ENCODE measurements around the gene INHBB. TPM values are rescaled to one million over a fixed set of nuclear protein-coding genes. Genes with fewer than 3 reads are reported as not detected.

INHBB gene
- total RNA-seq, 2 donors from 2014 or later: not detected

GRCh38 chr2:120336749-120337148, 9.2 kb upstream of the INHBB start:
- Mint-ChIP-seq H3K36me3 (no peaks in the 10 kb centered on the region), H3K27ac (no peak overlapping the region), H3K4me3 (no peak overlapping the region), H3K27me3 (peaks cover 35 to 59% of the 10 kb centered on the region in 2 donors), H3K4me1 (ENCODE audit: low read depth in 2 of 2) (no peaks in the 10 kb centered on the region), H3K9me3 (no peaks in the 10 kb centered on the region)
- DNase-seq (ENCODE audit: low spot score): no peak
- ATAC-seq: no peak

GRCh38 chr2:120338015-120338414, 7.9 kb upstream of the INHBB start:
- no peak for DNase-seq (ENCODE audit: low spot score)
- ATAC-seq: no peak
- H3K36me3 Mint-ChIP-seq: no peaks in the 10 kb centered on the region
- no peak overlapping the region for H3K4me3 Mint-ChIP-seq
- H3K9me3 Mint-ChIP-seq: no peaks in the 10 kb centered on the region
- no peak overlapping the region for H3K27ac Mint-ChIP-seq
- peaks cover 42 to 62% of the 10 kb centered on the region in 2 donors for H3K27me3 Mint-ChIP-seq
- H3K4me1 Mint-ChIP-seq (ENCODE audit: low read depth in 2 of 2): peaks cover 0 to 5% of the 10 kb centered on the region in 2 donors

- H3K4me1 Mint-ChIP-seq (ENCODE audit: low read depth in 2 of 2): peaks cover 4 to 12% of the 10 kb centered on the region in 2 donors
- H3K4me3 Mint-ChIP-seq: no peak overlapping the region
- H3K27ac Mint-ChIP-seq: no peak overlapping the region
- ATAC-seq (no peak), DNase-seq (ENCODE audit: low spot score) (no peak)
- no peaks in the 10 kb centered on the region for H3K36me3 Mint-ChIP-seq
- H3K27me3 Mint-ChIP-seq: peaks cover 31 to 33% of the 10 kb centered on the region in 2 donors
- no peaks in the 10 kb centered on the region for H3K9me3 Mint-ChIP-seq
Measured at GRCh38 chr2:120341977-120342376, 4.0 kb upstream of the INHBB start.

- H3K4me1 Mint-ChIP-seq (ENCODE audit: low read depth in 2 of 2): peaks cover 6 to 14% of the 10 kb centered on the region in 2 donors
- DNase-seq (ENCODE audit: low spot score) (no peak), ATAC-seq (no peak)
- H3K27me3 Mint-ChIP-seq: peaks cover 32 to 33% of the 10 kb centered on the region in 2 donors
- no peaks in the 10 kb centered on the region for H3K36me3 Mint-ChIP-seq
- no peak overlapping the region for H3K27ac Mint-ChIP-seq
- H3K4me3 Mint-ChIP-seq: no peak overlapping the region
- no peaks in the 10 kb centered on the region for H3K9me3 Mint-ChIP-seq
Measured at GRCh38 chr2:120342446-120342845, 3.5 kb upstream of the INHBB start.

- H3K27ac Mint-ChIP-seq: no peak overlapping the region
- DNase-seq (ENCODE audit: low spot score) (no peak), ATAC-seq (no peak)
- peaks cover 6 to 14% of the 10 kb centered on the region in 2 donors for H3K4me1 Mint-ChIP-seq (ENCODE audit: low read depth in 2 of 2)
- H3K36me3 Mint-ChIP-seq: no peaks in the 10 kb centered on the region
- H3K4me3 Mint-ChIP-seq: peak overlapping the region; percentile 70
- no peaks in the 10 kb centered on the region for H3K9me3 Mint-ChIP-seq
- H3K27me3 Mint-ChIP-seq: peaks cover 33 to 34% of the 10 kb centered on the region in 2 donors
Measured at GRCh38 chr2:120343100-120343432, 2.9 kb upstream of the INHBB start.

GRCh38 chr2:120343433-120344105, 2.4 kb upstream of the INHBB start:
- Mint-ChIP-seq H3K36me3 (no peaks in the 10 kb centered on the region), H3K27me3 (peaks cover 31 to 33% of the 10 kb centered on the region in 2 donors), H3K4me3 (peak overlapping the region; percentile 70), H3K4me1 (ENCODE audit: low read depth in 2 of 2) (peaks cover 6 to 14% of the 10 kb centered on the region in 2 donors), H3K27ac (no peak overlapping the region), H3K9me3 (no peaks in the 10 kb centered on the region)
- no peak for DNase-seq (ENCODE audit: low spot score)
- ATAC-seq: peak in 1 of 2 donors; percentile 69

GRCh38 chr2:120344214-120344975, 1.5 kb upstream of the INHBB start:
- H3K4me1 Mint-ChIP-seq (ENCODE audit: low read depth in 2 of 2): peaks cover 6 to 14% of the 10 kb centered on the region in 2 donors
- H3K4me3 Mint-ChIP-seq: peak overlapping the region; percentile 4
- no peaks in the 10 kb centered on the region for H3K36me3 Mint-ChIP-seq
- ATAC-seq: no peak
- H3K9me3 Mint-ChIP-seq: no peaks in the 10 kb centered on the region
- H3K27me3 Mint-ChIP-seq: peaks cover 32 to 37% of the 10 kb centered on the region in 2 donors
- DNase-seq (ENCODE audit: low spot score): no peak
- H3K27ac Mint-ChIP-seq: no peak overlapping the region

- H3K27ac Mint-ChIP-seq: no peak overlapping the region
- DNase-seq (ENCODE audit: low spot score): no peak
Measured at GRCh38 chr2:120344976-120345581, 857 bp upstream of the INHBB start.

GRCh38 chr2:120345608-120346007, 328 bp upstream of the INHBB start:
- no peaks in the 10 kb centered on the region for H3K36me3 Mint-ChIP-seq
- ATAC-seq (no peak), DNase-seq (ENCODE audit: low spot score) (no peak)
- H3K9me3 Mint-ChIP-seq: no peaks in the 10 kb centered on the region
- no peak overlapping the region for H3K27ac Mint-ChIP-seq
- H3K27me3 Mint-ChIP-seq: peaks cover 37 to 49% of the 10 kb centered on the region in 2 donors
- peaks cover 6 to 14% of the 10 kb centered on the region in 2 donors for H3K4me1 Mint-ChIP-seq (ENCODE audit: low read depth in 2 of 2)
- peak overlapping the region; percentile 44 for H3K4me3 Mint-ChIP-seq

More at GRCh38 chr2:120344976-120345581, 857 bp upstream of the INHBB start:
- Mint-ChIP-seq H3K4me1 (ENCODE audit: low read depth in 2 of 2) (peaks cover 6 to 14% of the 10 kb centered on the region in 2 donors), H3K27me3 (peaks cover 38 to 44% of the 10 kb centered on the region in 2 donors), H3K9me3 (no peaks in the 10 kb centered on the region), H3K4me3 (peak overlapping the region; percentile 4), H3K36me3 (no peaks in the 10 kb centered on the region)
- peak; percentile 25 to 29 for ATAC-seq

GRCh38 chr2:120346667-120347358, 877 bp downstream of the INHBB start:
- Mint-ChIP-seq H3K4me1 (ENCODE audit: low read depth in 2 of 2) (peaks cover 6 to 14% of the 10 kb centered on the region in 2 donors), H3K9me3 (no peaks in the 10 kb centered on the region), H3K36me3 (no peaks in the 10 kb centered on the region), H3K27me3 (peaks cover 40 to 51% of the 10 kb centered on the region in 2 donors), H3K4me3 (peak overlapping the region; percentile 72), H3K27ac (no peak overlapping the region)
- DNase-seq (ENCODE audit: low spot score): no peak
- ATAC-seq: peak in 1 of 2 donors; percentile 17

- DNase-seq (ENCODE audit: low spot score) (no peak), ATAC-seq (no peak)
- Mint-ChIP-seq H3K27me3 (peaks cover 37 to 51% of the 10 kb centered on the region in 2 donors), H3K36me3 (no peaks in the 10 kb centered on the region), H3K4me3 (no peak overlapping the region), H3K27ac (no peak overlapping the region), H3K4me1 (ENCODE audit: low read depth in 2 of 2) (peaks cover 6 to 14% of the 10 kb centered on the region in 2 donors), H3K9me3 (no peaks in the 10 kb centered on the region)
Measured at GRCh38 chr2:120347396-120348060, 1.6 kb downstream of the INHBB start.

- H3K36me3 Mint-ChIP-seq: no peaks in the 10 kb centered on the region
- ATAC-seq (no peak), DNase-seq (ENCODE audit: low spot score) (no peak)
- H3K27ac Mint-ChIP-seq: no peak overlapping the region
- H3K4me1 Mint-ChIP-seq (ENCODE audit: low read depth in 2 of 2): peaks cover 6 to 8% of the 10 kb centered on the region in 2 donors
- H3K4me3 Mint-ChIP-seq: no peak overlapping the region
- H3K9me3 Mint-ChIP-seq: no peaks in the 10 kb centered on the region
- H3K27me3 Mint-ChIP-seq: peaks cover 31 to 44% of the 10 kb centered on the region in 2 donors
Measured at GRCh38 chr2:120348134-120348736, 2.3 kb downstream of the INHBB start.

Measured in natural killer cell treated with Interleukin-12 subunit alpha and Interleukin-12 subunit beta and Interleukin-15 and Interleukin-18, amount 100 ng/mL, for 72 hours (primary cell).